Heart right ventricle (tissue), 16 donors: ENCODE results near the gene STARD10. TPM values are rescaled to one million over a fixed set of nuclear protein-coding genes. Genes with fewer than 3 reads are reported as not detected.

Experiments
- ATAC-seq, 8 donors: fragments of 200-7000 bp; cut with Tn5 transposase; one replicate each; pipeline ENCODE4 v1.9.1; 2020; ENCODE audit warnings: mild to moderate bottlenecking in 8 of 8, moderate library complexity in 8 of 8, moderate number of reproducible peaks in 1 of 8
- DNase-seq, 2 donors: peaks; one replicate each; pipeline ENCODE4 v3.0.0-alpha.2; 2020
- H3K27ac ChIP-seq, 10 donors: fragments of 200-600 bp; sonication (generic) in 2 of 10; one replicate each; pipeline versions ENCODE4 v1.5.0 to v1.8.0; 2020 to 2022; ENCODE audit warnings: mild to moderate bottlenecking in 3 of 10
- H3K27me3 ChIP-seq, 7 donors: fragments of 200-600 bp; one replicate each; pipeline ENCODE4 v1.8.0; 2021 to 2022; ENCODE audit warnings: mild to moderate bottlenecking in 2 of 7
- H3K36me3 ChIP-seq, 9 donors: fragments of 200-600 bp; sonication (generic) in 1 of 9; one replicate each; pipeline versions ENCODE4 v1.5.0 to v1.8.0; 2020 to 2022; ENCODE audit warnings: mild to moderate bottlenecking in 2 of 9
- H3K4me1 ChIP-seq, 9 donors: fragments of 200-600 bp; sonication (generic) in 1 of 9; one replicate each; pipeline versions ENCODE4 v1.5.0 to v1.8.0; 2020 to 2022; ENCODE audit warnings: mild to moderate bottlenecking in 4 of 9
- H3K4me3 ChIP-seq, 10 donors: fragments of 200-600 bp; sonication (generic) in 2 of 10; one replicate each; pipeline versions ENCODE4 v1.5.0 to v1.8.0; 2020 to 2022; ENCODE audit warnings: mild to moderate bottlenecking in 7 of 10, moderate library complexity in 2 of 10
- H3K9me3 ChIP-seq, 11 donors: fragments of 200-600 bp in 10 of 11; sonication (generic) in 2 of 11; one replicate each; pipeline versions ENCODE4 v1.5.0 to v1.8.0; 2013 to 2022; ENCODE audit warnings: mild to moderate bottlenecking in 2 of 11, control low read depth in 1 of 11, moderate library complexity in 1 of 11
- CTCF ChIP-seq, 9 donors: fragments of 200-600 bp; sonication (generic) in 2 of 9; IDR thresholded peaks; one replicate each; pipeline versions ENCODE4 v1.5.0 to v1.8.0; 2021 to 2022; ENCODE audit warnings: antibody characterized with exemption in 9 of 9, mild to moderate bottlenecking in 5 of 9, moderate library complexity in 1 of 9
- WGBS, 2 donors: extraction: QIAGEN DNeasy Blood & Tissue Kit; methylation state at CpG; one replicate each; pipeline ENCODE4 v1.1.7; 2013; ENCODE audit warnings: inconsistent platforms in 1 of 2; 5-methylcytosine and 5-hydroxymethylcytosine counted together
- intact Hi-C, 10 donors: fragments of 100-400 bp; cut with DNase I; formaldehyde crosslinking; loops; one replicate each; pipeline versions ENCODE4 v1.11.1 to v1.14.2; 2022
- polyA plus RNA-seq, 2 donors: library from polyadenylated mRNA; stranded (reverse); fragments of 200-250 nt; gene quantifications; one replicate each; pipeline ENCODE4 v1.2.3, GENCODE V29; 2013
- total RNA-seq, 10 donors: library from RNA; stranded (reverse); fragmentation: NEBNext Ultra II Directional in 3 of 10; extraction: Animal tissue kit (Norgen Biotek cat#: 25700) in 3 of 10; gene quantifications; one replicate each; pipeline versions ENCODE4 v1.2.1 to v1.2.4, GENCODE V29; 2021 to 2023
- donor health status: Arrhythmogenic right ventricular cardiomyopathy.
- donor health status: ischemic (EF 13 %, LVEDD 7.1; RV severe dilation, severe dysfunction).
- donor health status: healthy with polysubstance abuse.
- donor health status: DM: no; HTN: yes; CAD: no.
- donor health status: DM: no; HTN: no; CAD: no.
- donor health status: ischemic (EF 25% LVEDD 6.9; RV normal size, moderate dysfunction).
- donor health status: ischemic (EF 25% LVEDD 5.7; RV mildly dilated, moderate dysfunction).
- donor health status: healthy.
- donor health status: DM: yes; HTN: yes; CAD: no.
- donor health status: Ischemic cardiomyopathy.
- donor health status: ischemic (EF 35%, LVEDD 5.7; RV mildly dilated, moderate dysfunction).
- donor health status: nonischemic (EF 11% LVEDD 7.7; RV severe dilation, severe dysfunction).
- donor health status: DM: yes; HTN: yes; CAD: no.
- donor health status: PGD.
- donor health status: ischemic (EF 29% LVEDD 5.4; RV normal size, mild dysfunction).
- donor health status: nonischemic (EF 23%, LVEDD 6.1; RV moderate dilation, normal function).

STARD10 gene
- total and polyA plus RNA-seq, 12 donors = 36.1 to 291 (median 51.3) TPM

- peak overlapping the region in 5 of 10 donors; percentile 33 to 85 (median 56) for H3K27ac ChIP-seq
- intact Hi-C loops = loop anchor here in 2 of 10 donors (5.0 kb wide), 2 partner anchors 355 to 420 kb away; no protein-coding TSS in a partner anchor
- no peak for DNase-seq
- whole genome bisulfite sequencing, 2 donors = 90 to 93% methylated on average over 8 of the region's 8 CpGs
- no peaks in the 10 kb centered on the region for H3K9me3 ChIP-seq
- no peaks in the 10 kb centered on the region for H3K27me3 ChIP-seq
- no peak for ATAC-seq
- TF ChIP-seq CTCF (IDR thresholded peaks at IDR 0.05) = no peak
- H3K36me3 ChIP-seq = peaks cover 0 to 93% (median 0%) of the 10 kb centered on the region in 9 donors
- no peak overlapping the region for H3K4me3 ChIP-seq
- peaks cover 5 to 36% (median 25%) of the 10 kb centered on the region in 9 donors for H3K4me1 ChIP-seq
Observed at GRCh38 chr11:72826942-72827480, 33.2 kb upstream of the STARD10 start.

GRCh38 chr11:72826191-72826941 lies 32.5 kb upstream of the STARD10 start:
- H3K9me3 ChIP-seq = no peaks in the 10 kb centered on the region
- no peak for TF ChIP-seq CTCF (IDR thresholded peaks at IDR 0.05)
- 90 to 92% methylated on average over 15 of the region's 15 CpGs for WGBS, 2 donors
- no peak overlapping the region for H3K4me3 ChIP-seq
- intact Hi-C loops = loop anchor here in 2 of 10 donors (5.0 kb wide), 2 partner anchors 356 to 421 kb away; no protein-coding TSS in a partner anchor
- H3K27me3 ChIP-seq = no peaks in the 10 kb centered on the region
- DNase-seq (no peak), ATAC-seq (no peak)
- H3K27ac ChIP-seq = peak overlapping the region in 2 of 10 donors; percentile 72 to 85
- peaks cover 5 to 36% (median 25%) of the 10 kb centered on the region in 9 donors for H3K4me1 ChIP-seq
- H3K36me3 ChIP-seq = peaks cover 0 to 88% (median 0%) of the 10 kb centered on the region in 9 donors

GRCh38 chr11:72825661-72826060 lies 31.8 kb upstream of the STARD10 start:
- ATAC-seq = no peak
- Histone ChIP-seq H3K4me1 (peaks cover 8 to 38% (median 24%) of the 10 kb centered on the region in 9 donors), H3K9me3 (no peaks in the 10 kb centered on the region), H3K27me3 (no peaks in the 10 kb centered on the region), H3K36me3 (peaks cover 0 to 88% (median 0%) of the 10 kb centered on the region in 9 donors), H3K4me3 (no peak overlapping the region), H3K27ac (peak overlapping the region in 1 of 10 donors; percentile 5)
- WGBS, 2 donors = 68 to 70% methylated on average over 4 of the region's 4 CpGs
- intact Hi-C loops = loop anchor here in 2 of 10 donors (5.0 kb wide), 2 partner anchors 357 to 422 kb away; no protein-coding TSS in a partner anchor
- DNase-seq = no peak
- no peak for TF ChIP-seq CTCF (IDR thresholded peaks at IDR 0.05)

- peak overlapping the region in 1 of 10 donors; percentile 5 for H3K27ac ChIP-seq
- H3K36me3 ChIP-seq = peaks cover 0 to 88% (median 0%) of the 10 kb centered on the region in 9 donors
- WGBS, 2 donors = 80 to 81% methylated on average over 15 of the region's 15 CpGs
- DNase-seq (no peak), ATAC-seq (no peak)
- no peak overlapping the region for H3K4me3 ChIP-seq
- no peak for TF ChIP-seq CTCF (IDR thresholded peaks at IDR 0.05)
- intact Hi-C loops = loop anchor here in 2 of 10 donors (5.0 kb wide), 2 partner anchors 357 to 422 kb away; no protein-coding TSS in a partner anchor
- no peaks in the 10 kb centered on the region for H3K27me3 ChIP-seq
- peaks cover 8 to 40% (median 24%) of the 10 kb centered on the region in 9 donors for H3K4me1 ChIP-seq
- no peaks in the 10 kb centered on the region for H3K9me3 ChIP-seq
Observed at GRCh38 chr11:72824811-72825505, 31.1 kb upstream of the STARD10 start.
